HepG2 (cell line): ENCODE measurements around the gene ARL8A. TPM values are rescaled to one million over a fixed set of nuclear protein-coding genes. Genes with fewer than 3 reads are reported as not detected.
A peak's percentile ranks its signal among the peaks of the same experiment; 100 is the strongest.

Source experiments
- ADNP ChIP-seq: sonication (generic); formaldehyde crosslinking; IDR thresholded peaks from 2 replicates; pipeline ENCODE4 v1.4.0; 2020; ENCODE audit warnings: missing genetic modification reagents
- ARID2 ChIP-seq: sonication (generic); formaldehyde crosslinking; IDR thresholded peaks from 2 replicates; pipeline ENCODE4 v1.8.1; 2022; ENCODE audit warnings: mild to moderate bottlenecking, missing genetic modification reagents, borderline replicate concordance
- FOXK2 ChIP-seq: fragments of 450-650 bp; IDR thresholded peaks from 2 replicates; pipeline ENCODE4 v1.6.1; 2016
- GATA4 ChIP-seq: sonication (generic); IDR thresholded peaks from 2 replicates; pipeline ENCODE4 v1.6.1; 2016; ENCODE audit warnings: antibody characterized with exemption, low read depth, borderline replicate concordance
- KDM5B ChIP-seq: sonication (generic); formaldehyde crosslinking; IDR thresholded peaks from 2 replicates; pipeline ENCODE4 v1.4.0; 2020; ENCODE audit warnings: missing genetic modification reagents, mild to moderate bottlenecking, borderline replicate concordance
- MED1 ChIP-seq: sonication (generic); formaldehyde crosslinking; IDR thresholded peaks from 2 replicates; pipeline ENCODE4 v1.4.0; 2020; ENCODE audit warnings: missing genetic modification reagents
- NFYC ChIP-seq: IDR thresholded peaks from 2 replicates; pipeline ENCODE4 v1.6.1; 2016; ENCODE audit warnings: missing genetic modification reagents, missing compliant biosample characterization
- NKX3-1 ChIP-seq: sonication (generic); formaldehyde crosslinking; IDR thresholded peaks from 2 replicates; pipeline ENCODE4 v1.5.0; 2020; ENCODE audit warnings: missing genetic modification reagents
- NONO ChIP-seq, 2 experiments: fragments of 450-650 bp in 1 of 2; sonication (generic) in 1 of 2; formaldehyde crosslinking in 1 of 2; IDR thresholded peaks in 1 of 2; conservative IDR thresholded peaks in 1 of 2; 2 replicates each; pipeline versions ENCODE4 v1.6.1 to v1.8.0; 2017 to 2022; ENCODE audit warnings: mild to moderate bottlenecking in 1 of 2, missing genetic modification reagents in 1 of 2, moderate library complexity in 1 of 2
- SNAI1 ChIP-seq: sonication (generic); formaldehyde crosslinking; IDR thresholded peaks from 2 replicates; pipeline ENCODE4 v1.5.0; 2020; ENCODE audit warnings: mild to moderate bottlenecking, missing genetic modification reagents, borderline replicate concordance
- SOX6 ChIP-seq, 2 experiments: fragments of 450-650 bp in 1 of 2; sonication (generic) in 1 of 2; formaldehyde crosslinking in 1 of 2; IDR thresholded peaks; 2 replicates each; pipeline versions ENCODE4 v1.4.0 to v1.6.1; 2017 to 2020; ENCODE audit warnings: antibody characterized with exemption in 1 of 2, mild to moderate bottlenecking in 1 of 2, missing genetic modification reagents in 1 of 2
- TAF1 ChIP-seq: sonication (generic); formaldehyde crosslinking; IDR thresholded peaks from 2 replicates; pipeline ENCODE4 v1.4.0; 2020; ENCODE audit warnings: missing genetic modification reagents
- YY1 ChIP-seq: IDR thresholded peaks from 2 replicates; pipeline ENCODE4 v1.6.1; 2011; ENCODE audit warnings: low read length, low read depth, moderate library complexity, mild to moderate bottlenecking; ENCODE audit not compliant: insufficient read depth, insufficient replicate concordance
- ZBTB34 ChIP-seq: sonication (generic); formaldehyde crosslinking; IDR thresholded peaks from 2 replicates; pipeline ENCODE4 v1.8.0; 2022; ENCODE audit warnings: mild to moderate bottlenecking, missing genetic modification reagents
- ZFP41 ChIP-seq: sonication (generic); formaldehyde crosslinking; IDR thresholded peaks from 2 replicates; pipeline ENCODE4 v1.4.0; 2020; ENCODE audit warnings: mild to moderate bottlenecking, missing genetic modification reagents, borderline replicate concordance
- ZNF264 ChIP-seq: sonication (generic); formaldehyde crosslinking; IDR thresholded peaks from 2 replicates; pipeline ENCODE4 v1.4.0; 2020; ENCODE audit warnings: missing genetic modification reagents
- ZNF432 ChIP-seq: sonication (generic); formaldehyde crosslinking; IDR thresholded peaks from 2 replicates; pipeline ENCODE4 v1.5.0; 2020; ENCODE audit warnings: missing genetic modification reagents, mild to moderate bottlenecking, borderline replicate concordance
- ZNF644 ChIP-seq: IDR thresholded peaks from 2 replicates; pipeline ENCODE4 v1.6.1; 2016; ENCODE audit warnings: low read depth
- ZNF766 ChIP-seq: sonication (generic); formaldehyde crosslinking; IDR thresholded peaks from 2 replicates; pipeline ENCODE4 v1.5.0; 2020; ENCODE audit warnings: missing genetic modification reagents, borderline replicate concordance
- polyA plus RNA-seq, 8 experiments: library from polyadenylated mRNA; depleted of rRNA in 3 of 8; stranded (reverse) in 7 of 8; unstranded in 1 of 8; fragments of >200 nt; fragmentation: Illumina TruSeq in 4 of 8; extraction: Trizol in 4 of 8; gene quantifications; 2 replicates each; pipeline versions ENCODE4 v1.2.1 to v1.2.3, GENCODE V29; 2011 to 2016; ENCODE audit warnings: low read depth in 4 of 8, missing spikeins in 1 of 8, mixed read lengths in 1 of 8; ENCODE audit not compliant: insufficient read depth in 1 of 8
- total RNA-seq, 5 experiments: library from RNA; depleted of rRNA; stranded (reverse); fragments of >200 nt; fragmentation: Illumina TruSeq; extraction: Trizol; gene quantifications; 2 replicates each; pipeline ENCODE4 v1.2.3, GENCODE V29; 2016; ENCODE audit warnings: low read depth in 1 of 5
- TF ChIP-seq, protein P1 (sequence below): sonication (generic); formaldehyde crosslinking; IDR thresholded peaks from 2 replicates; pipeline ENCODE4 v1.5.0; 2020; ENCODE audit warnings: missing genetic modification reagents
- TF ChIP-seq, protein P2 (sequence below): sonication (generic); formaldehyde crosslinking; IDR thresholded peaks from 2 replicates; pipeline ENCODE4 v1.4.0; 2020; ENCODE audit warnings: mild to moderate bottlenecking, missing genetic modification reagents
- TF ChIP-seq, protein P3 (sequence below): sonication (generic); formaldehyde crosslinking; IDR thresholded peaks from 2 replicates; pipeline ENCODE4 v1.4.0; 2020; ENCODE audit warnings: missing genetic modification reagents

Gene ARL8A
- total and polyA plus RNA-seq, 2 of the 13 experiments (the other 11 are each of a cell fraction or from before 2014, with no cell fraction given): 2.7 to 23.4 TPM

- TF ChIP-seq ZNF766 (CRISPR knock-in tag): 0 out of 2 replicates have a peak, but pooled peaks have one; percentile 55
- TF ChIP-seq ZNF264 (CRISPR knock-in tag): peak; percentile 32; the same call in 1 of the 2 replicates
- no peak for TF ChIP-seq SOX6 (IDR thresholded peaks at IDR 0.05)
- TF ChIP-seq SOX6 (CRISPR knock-in tag; IDR thresholded peaks at IDR 0.05): peak; percentile 98
- TF ChIP-seq NKX3-1 (CRISPR knock-in tag): no peak
- TF ChIP-seq FOXK2: peak; percentile 68; the same call in 1 of the 2 replicates
- 0 out of 2 replicates have a peak, but pooled peaks have one; percentile 31 for TF ChIP-seq ZFP41 (CRISPR knock-in tag)
- peak; percentile 51; the same call in 1 of the 2 replicates for TF ChIP-seq ZNF644
- peak; percentile 20; the same call in 1 of the 2 replicates for TF ChIP-seq KDM5B
- no peak for TF ChIP-seq ZNF432
- TF ChIP-seq MED1 (CRISPR knock-in tag): peak; percentile 92
- TF ChIP-seq ZBTB34: peak; percentile 13; the same call in 1 of the 2 replicates
- TF ChIP-seq, protein P1, sequence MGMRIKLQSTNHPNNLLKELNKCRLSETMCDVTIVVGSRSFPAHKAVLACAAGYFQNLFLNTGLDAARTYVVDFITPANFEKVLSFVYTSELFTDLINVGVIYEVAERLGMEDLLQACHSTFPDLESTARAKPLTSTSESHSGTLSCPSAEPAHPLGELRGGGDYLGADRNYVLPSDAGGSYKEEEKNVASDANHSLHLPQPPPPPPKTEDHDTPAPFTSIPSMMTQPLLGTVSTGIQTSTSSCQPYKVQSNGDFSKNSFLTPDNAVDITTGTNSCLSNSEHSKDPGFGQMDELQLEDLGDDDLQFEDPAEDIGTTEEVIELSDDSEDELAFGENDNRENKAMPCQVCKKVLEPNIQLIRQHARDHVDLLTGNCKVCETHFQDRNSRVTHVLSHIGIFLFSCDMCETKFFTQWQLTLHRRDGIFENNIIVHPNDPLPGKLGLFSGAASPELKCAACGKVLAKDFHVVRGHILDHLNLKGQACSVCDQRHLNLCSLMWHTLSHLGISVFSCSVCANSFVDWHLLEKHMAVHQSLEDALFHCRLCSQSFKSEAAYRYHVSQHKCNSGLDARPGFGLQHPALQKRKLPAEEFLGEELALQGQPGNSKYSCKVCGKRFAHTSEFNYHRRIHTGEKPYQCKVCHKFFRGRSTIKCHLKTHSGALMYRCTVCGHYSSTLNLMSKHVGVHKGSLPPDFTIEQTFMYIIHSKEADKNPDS (CRISPR knock-in tag): peak; percentile 5; the same call in 1 of the 2 replicates
- TF ChIP-seq ADNP (CRISPR knock-in tag): no peak
- TF ChIP-seq NFYC (CRISPR knock-in tag): 0 out of 2 replicates have a peak, but pooled peaks have one; percentile 8
- TF ChIP-seq NONO (IDR thresholded peaks at IDR 0.05): no peak
- peak; percentile 18; the same call in 1 of the 2 replicates for TF ChIP-seq NONO (CRISPR knock-in tag; conservative IDR thresholded peaks at IDR 0.05)
- TF ChIP-seq TAF1 (CRISPR knock-in tag): peak; percentile 29; the same call in 1 of the 2 replicates
- TF ChIP-seq, protein P2, sequence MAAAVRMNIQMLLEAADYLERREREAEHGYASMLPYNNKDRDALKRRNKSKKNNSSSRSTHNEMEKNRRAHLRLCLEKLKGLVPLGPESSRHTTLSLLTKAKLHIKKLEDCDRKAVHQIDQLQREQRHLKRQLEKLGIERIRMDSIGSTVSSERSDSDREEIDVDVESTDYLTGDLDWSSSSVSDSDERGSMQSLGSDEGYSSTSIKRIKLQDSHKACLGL (CRISPR knock-in tag): peak; percentile 32; the same call in 1 of the 2 replicates
- no peak for TF ChIP-seq ARID2
- TF ChIP-seq YY1: peak; percentile 9
- peak; percentile 18; the same call in 1 of the 2 replicates for TF ChIP-seq GATA4
- TF ChIP-seq, protein P3, sequence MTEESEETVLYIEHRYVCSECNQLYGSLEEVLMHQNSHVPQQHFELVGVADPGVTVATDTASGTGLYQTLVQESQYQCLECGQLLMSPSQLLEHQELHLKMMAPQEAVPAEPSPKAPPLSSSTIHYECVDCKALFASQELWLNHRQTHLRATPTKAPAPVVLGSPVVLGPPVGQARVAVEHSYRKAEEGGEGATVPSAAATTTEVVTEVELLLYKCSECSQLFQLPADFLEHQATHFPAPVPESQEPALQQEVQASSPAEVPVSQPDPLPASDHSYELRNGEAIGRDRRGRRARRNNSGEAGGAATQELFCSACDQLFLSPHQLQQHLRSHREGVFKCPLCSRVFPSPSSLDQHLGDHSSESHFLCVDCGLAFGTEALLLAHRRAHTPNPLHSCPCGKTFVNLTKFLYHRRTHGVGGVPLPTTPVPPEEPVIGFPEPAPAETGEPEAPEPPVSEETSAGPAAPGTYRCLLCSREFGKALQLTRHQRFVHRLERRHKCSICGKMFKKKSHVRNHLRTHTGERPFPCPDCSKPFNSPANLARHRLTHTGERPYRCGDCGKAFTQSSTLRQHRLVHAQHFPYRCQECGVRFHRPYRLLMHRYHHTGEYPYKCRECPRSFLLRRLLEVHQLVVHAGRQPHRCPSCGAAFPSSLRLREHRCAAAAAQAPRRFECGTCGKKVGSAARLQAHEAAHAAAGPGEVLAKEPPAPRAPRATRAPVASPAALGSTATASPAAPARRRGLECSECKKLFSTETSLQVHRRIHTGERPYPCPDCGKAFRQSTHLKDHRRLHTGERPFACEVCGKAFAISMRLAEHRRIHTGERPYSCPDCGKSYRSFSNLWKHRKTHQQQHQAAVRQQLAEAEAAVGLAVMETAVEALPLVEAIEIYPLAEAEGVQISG: no peak; the same call in 1 of the 2 replicates
- no peak for TF ChIP-seq SNAI1 (CRISPR knock-in tag)
Observed at GRCh38 chr1:202084791-202085681, 59.5 kb downstream of the ARL8A start (continued).
